Activated B cell treated with CpG ODN at 0.5 μM for 24 hours (primary cell): Measurements from ENCODE around the gene HIVEP3. TPM values are rescaled to one million over a fixed set of nuclear protein-coding genes. Genes with fewer than 3 reads are reported as not detected.

Experiments
- ATAC-seq: fragments of 200-7000 bp; cut with Tn5 transposase; one replicate; pipeline ENCODE4 v1.10.0; 2021; ENCODE audit warnings: low read depth, mild to moderate bottlenecking, moderate library complexity
- CTCF ChIA-PET: fragments of 350-600 bp; sonication (Branson Sonifier 250); formaldehyde crosslinking; loops from one replicate; lab custom pipeline; 2021; ENCODE audit warnings: antibody characterized with exemption; lab: Charles Lee
- POLR2A ChIA-PET: fragments of 350-600 bp; sonication (Branson Sonifier 250); formaldehyde crosslinking; loops from one replicate; lab custom pipeline; 2021; ENCODE audit warnings: antibody characterized with exemption; lab: Charles Lee
- DNase-seq: peaks from one replicate; pipeline ENCODE4 v3.0.0; 2022
- H3K27ac Mint-ChIP-seq: one replicate; pipeline ENCODE4 v1.8.0; 2020; ENCODE audit warnings: mixed read lengths
- H3K27me3 Mint-ChIP-seq: one replicate; pipeline ENCODE4 v1.8.0; 2021; ENCODE audit warnings: mixed read lengths
- H3K36me3 Mint-ChIP-seq: one replicate; pipeline ENCODE4 v1.8.0; 2021; ENCODE audit warnings: low read depth, mixed read lengths
- H3K4me1 Mint-ChIP-seq: one replicate; pipeline ENCODE4 v1.8.0; 2021; ENCODE audit warnings: mixed read lengths
- H3K4me3 Mint-ChIP-seq: one replicate; pipeline ENCODE4 v1.8.0; 2020; ENCODE audit warnings: mild to moderate bottlenecking, mixed read lengths
- H3K9me3 Mint-ChIP-seq: one replicate; pipeline ENCODE4 v1.8.0; 2020; ENCODE audit warnings: mixed read lengths
- CTCF ChIP-seq: fragments of 200-600 bp; IDR thresholded peaks from one replicate; pipeline ENCODE4 v1.8.0; 2022; ENCODE audit warnings: antibody characterized with exemption, mild to moderate bottlenecking
- intact Hi-C: fragments of 100-400 bp; cut with micrococcal nuclease; formaldehyde crosslinking; loops from one replicate; pipeline ENCODE4 v1.15.1; 2024
- total RNA-seq: library from RNA; stranded (reverse); gene quantifications from 2 replicates; pipeline ENCODE4 v1.2.3, GENCODE V29; 2022

The HIVEP3 gene
- total RNA-seq, 1 donor from 2014 or later: 14.4 TPM

GRCh38 chr1:41884256-41885230 lies 34.2 kb downstream of the HIVEP3 start:
- DNase-seq (no peak), ATAC-seq (no peak)
- no peak for TF ChIP-seq CTCF
- no peak overlapping the region for H3K4me3 Mint-ChIP-seq
- H3K9me3 Mint-ChIP-seq: no peaks in the 10 kb centered on the region
- peaks cover 2% of the 10 kb centered on the region for H3K4me1 Mint-ChIP-seq
- no peaks in the 10 kb centered on the region for H3K27me3 Mint-ChIP-seq
- intact Hi-C loops: no loop called here
- H3K27ac Mint-ChIP-seq: no peak overlapping the region
- POLR2A ChIA-PET: no interaction called here
- CTCF ChIA-PET: no interaction called here
- no peaks in the 10 kb centered on the region for H3K36me3 Mint-ChIP-seq

DNA sequence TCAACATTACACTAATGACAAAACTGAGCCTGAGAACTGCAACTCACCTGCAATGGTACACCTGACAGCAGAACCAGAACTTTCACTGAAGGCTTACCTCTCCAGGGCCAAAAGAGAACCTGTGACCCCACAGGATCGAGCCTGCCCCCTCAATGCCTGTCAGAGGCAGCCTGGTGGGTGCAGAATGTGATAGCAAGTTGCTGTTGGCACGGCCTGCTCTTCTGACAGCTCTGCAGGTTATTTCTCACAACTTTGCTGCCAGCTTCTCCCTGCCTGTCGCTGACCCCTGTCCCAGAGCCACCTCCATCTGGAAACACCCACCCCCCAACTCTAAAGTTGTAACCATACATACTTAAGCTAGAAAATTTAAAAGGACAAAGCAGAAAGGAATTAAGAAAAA lies 35.2 kb downstream of the HIVEP3 start:
- ATAC-seq: no peak
- ChIA-PET POLR2A (no interaction called here), CTCF (no interaction called here)
- Mint-ChIP-seq H3K4me3 (no peak overlapping the region), H3K9me3 (no peaks in the 10 kb centered on the region), H3K4me1 (peaks cover 2% of the 10 kb centered on the region), H3K27ac (no peak overlapping the region), H3K36me3 (no peaks in the 10 kb centered on the region), H3K27me3 (no peaks in the 10 kb centered on the region)
- TF ChIP-seq CTCF: no peak
- DNase-seq: no peak
- intact Hi-C loops: no loop called here

DNA sequence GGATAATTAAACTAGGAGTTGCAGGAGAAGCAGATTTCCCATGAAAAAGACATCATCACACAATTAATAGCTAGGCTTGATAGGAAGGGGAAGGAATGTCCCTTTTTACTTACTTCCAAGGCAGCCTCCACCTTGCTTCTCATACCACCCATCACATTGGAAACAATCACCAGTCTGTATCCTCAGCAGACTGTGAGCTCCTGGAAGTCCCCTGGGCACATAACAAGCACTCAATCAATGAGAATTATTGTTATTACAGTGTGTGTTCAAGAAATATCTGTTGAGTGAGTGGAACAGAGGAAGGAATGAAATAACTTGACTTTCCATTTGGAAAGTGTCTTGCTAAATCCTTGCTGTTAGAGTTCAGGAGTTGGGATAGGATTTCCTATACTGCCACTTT lies 36.2 kb downstream of the HIVEP3 start:
- no peak overlapping the region for H3K27ac Mint-ChIP-seq
- H3K9me3 Mint-ChIP-seq: no peaks in the 10 kb centered on the region
- DNase-seq (no peak), ATAC-seq (no peak)
- intact Hi-C loops: no loop called here
- no peak for TF ChIP-seq CTCF
- POLR2A ChIA-PET: no interaction called here
- no peaks in the 10 kb centered on the region for H3K36me3 Mint-ChIP-seq
- CTCF ChIA-PET: no interaction called here
- no peaks in the 10 kb centered on the region for H3K27me3 Mint-ChIP-seq
- no peak overlapping the region for H3K4me3 Mint-ChIP-seq
- peaks cover 2% of the 10 kb centered on the region for H3K4me1 Mint-ChIP-seq

DNA sequence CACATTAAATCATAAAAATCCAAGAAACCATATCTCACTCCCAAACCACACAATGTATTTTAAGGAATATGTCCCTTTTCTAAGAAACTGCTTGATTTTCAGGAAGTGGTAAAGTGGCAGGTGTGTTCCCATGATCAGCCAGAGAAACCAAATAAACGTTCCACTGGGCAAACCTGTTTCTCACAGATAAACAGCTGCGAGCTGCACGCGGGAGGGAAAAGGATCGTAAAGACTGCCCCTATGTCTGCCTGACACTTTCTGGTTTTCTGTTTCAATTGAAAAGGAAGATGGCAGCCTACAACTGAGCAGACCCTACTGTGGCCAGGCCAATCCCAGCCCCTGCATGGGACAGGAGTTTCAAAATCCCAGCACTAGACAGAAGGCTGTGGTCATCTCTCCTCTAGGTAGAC lies 36.6 kb downstream of the HIVEP3 start:
- no peak for ATAC-seq
- H3K27me3 Mint-ChIP-seq: no peaks in the 10 kb centered on the region
- no peak for DNase-seq
- H3K9me3 Mint-ChIP-seq: no peaks in the 10 kb centered on the region
- H3K36me3 Mint-ChIP-seq: no peaks in the 10 kb centered on the region
- H3K4me3 Mint-ChIP-seq: no peak overlapping the region
- POLR2A ChIA-PET: no interaction called here
- TF ChIP-seq CTCF: no peak
- H3K4me1 Mint-ChIP-seq: peaks cover 2% of the 10 kb centered on the region
- CTCF ChIA-PET: no interaction called here
- intact Hi-C loops: no loop called here
- H3K27ac Mint-ChIP-seq: no peak overlapping the region

DNA sequence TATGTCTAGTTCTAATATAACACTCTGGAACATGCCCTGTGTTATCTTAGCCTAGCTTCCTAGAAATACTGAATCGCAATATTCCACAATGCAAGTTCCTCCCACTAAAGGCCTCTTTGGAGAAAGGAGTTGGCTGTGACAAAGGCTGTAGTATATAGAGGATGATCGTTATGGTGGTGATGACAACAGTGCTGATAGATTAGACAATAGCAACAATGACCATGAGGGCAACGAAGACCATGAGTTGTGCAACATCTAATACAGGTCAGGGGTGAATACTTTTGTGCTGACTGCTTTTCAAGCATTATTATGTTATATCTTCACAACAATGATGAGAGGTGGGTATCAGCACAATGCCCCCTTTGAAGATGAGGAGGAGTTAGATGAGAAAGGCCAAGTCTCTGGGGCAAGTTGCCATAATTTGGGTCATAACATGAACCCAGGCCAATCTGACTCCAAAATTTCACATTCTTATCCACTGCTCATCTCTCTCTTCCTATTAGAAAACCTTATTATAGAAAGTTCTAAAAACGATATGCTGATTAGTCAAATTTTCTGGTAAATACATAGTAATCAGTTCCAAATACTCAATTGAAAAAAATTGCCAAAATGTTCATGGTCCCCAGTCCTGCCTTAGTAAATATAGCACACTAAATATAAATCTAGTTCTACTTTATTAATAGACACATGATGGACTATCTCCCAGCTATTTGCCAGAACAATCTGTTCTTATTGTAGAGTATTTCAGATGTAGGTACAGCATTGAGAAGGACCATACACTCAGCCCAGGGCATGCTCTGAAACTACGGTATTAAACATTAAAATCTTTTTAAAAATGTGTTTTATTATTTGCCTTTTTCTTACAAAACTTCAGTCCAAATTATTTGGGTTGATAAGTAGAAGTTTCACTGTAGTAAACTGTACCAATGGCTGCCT lies 37.5 kb downstream of the HIVEP3 start:
- H3K9me3 Mint-ChIP-seq: no peaks in the 10 kb centered on the region
- no peak for DNase-seq
- POLR2A ChIA-PET: no interaction called here
- CTCF ChIA-PET: no interaction called here
- no peaks in the 10 kb centered on the region for H3K36me3 Mint-ChIP-seq
- TF ChIP-seq CTCF: no peak
- H3K4me3 Mint-ChIP-seq: no peak overlapping the region
- H3K4me1 Mint-ChIP-seq: peaks cover 2% of the 10 kb centered on the region
- ATAC-seq: no peak
- intact Hi-C loops: no loop called here
- H3K27ac Mint-ChIP-seq: no peak overlapping the region
- H3K27me3 Mint-ChIP-seq: no peaks in the 10 kb centered on the region
